ENCODE measurements around the gene NCLN. TPM values are rescaled to one million over a fixed set of nuclear protein-coding genes. Genes with fewer than 3 reads are reported as not detected.

NCLN gene
- total and polyA plus RNA-seq, 9 of the 15 experiments (the other 6 are each of a cell fraction or from before 2014, with no cell fraction given), result 3.8 to 126 (median 39.6) TPM

DNA sequence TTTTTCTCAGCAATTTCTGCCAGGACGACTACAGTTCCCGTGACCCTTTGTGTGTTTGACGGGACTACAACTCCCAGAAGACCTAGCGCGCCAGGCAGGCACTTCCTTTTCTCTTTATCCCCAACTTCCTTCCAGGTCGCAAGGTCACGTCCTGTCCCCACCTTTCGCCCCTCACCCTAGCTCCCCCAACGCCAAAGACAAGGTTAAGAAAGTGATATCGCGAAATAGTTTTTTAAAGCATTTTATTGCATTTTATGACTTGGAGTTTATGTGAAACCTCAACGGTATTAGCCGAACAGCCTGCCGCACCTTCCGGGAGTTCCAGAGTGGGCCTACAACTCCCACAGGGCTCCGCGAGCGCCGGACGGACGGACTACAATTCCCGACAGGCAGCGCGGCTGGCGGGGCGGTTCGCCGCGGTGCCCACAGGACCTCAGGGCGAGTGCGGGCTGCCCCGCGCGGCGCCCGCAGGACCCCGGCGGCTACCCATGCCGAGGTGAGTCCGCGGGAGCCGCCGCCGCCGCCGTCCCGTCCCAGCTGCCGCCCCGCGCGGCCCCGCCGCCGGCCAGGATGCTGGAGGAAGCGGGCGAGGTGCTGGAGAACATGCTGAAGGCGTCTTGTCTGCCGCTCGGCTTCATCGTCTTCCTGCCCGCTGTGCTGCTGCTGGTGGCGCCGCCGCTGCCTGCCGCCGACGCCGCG is at the start of gene NCLN (continued):
- TF ChIP-seq, protein P1, sequence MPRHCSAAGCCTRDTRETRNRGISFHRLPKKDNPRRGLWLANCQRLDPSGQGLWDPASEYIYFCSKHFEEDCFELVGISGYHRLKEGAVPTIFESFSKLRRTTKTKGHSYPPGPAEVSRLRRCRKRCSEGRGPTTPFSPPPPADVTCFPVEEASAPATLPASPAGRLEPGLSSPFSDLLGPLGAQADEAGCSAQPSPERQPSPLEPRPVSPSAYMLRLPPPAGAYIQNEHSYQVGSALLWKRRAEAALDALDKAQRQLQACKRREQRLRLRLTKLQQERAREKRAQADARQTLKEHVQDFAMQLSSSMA (CRISPR knock-in tag; IDR thresholded peaks at IDR 0.05), result no peak
- TF ChIP-seq, protein P2, sequence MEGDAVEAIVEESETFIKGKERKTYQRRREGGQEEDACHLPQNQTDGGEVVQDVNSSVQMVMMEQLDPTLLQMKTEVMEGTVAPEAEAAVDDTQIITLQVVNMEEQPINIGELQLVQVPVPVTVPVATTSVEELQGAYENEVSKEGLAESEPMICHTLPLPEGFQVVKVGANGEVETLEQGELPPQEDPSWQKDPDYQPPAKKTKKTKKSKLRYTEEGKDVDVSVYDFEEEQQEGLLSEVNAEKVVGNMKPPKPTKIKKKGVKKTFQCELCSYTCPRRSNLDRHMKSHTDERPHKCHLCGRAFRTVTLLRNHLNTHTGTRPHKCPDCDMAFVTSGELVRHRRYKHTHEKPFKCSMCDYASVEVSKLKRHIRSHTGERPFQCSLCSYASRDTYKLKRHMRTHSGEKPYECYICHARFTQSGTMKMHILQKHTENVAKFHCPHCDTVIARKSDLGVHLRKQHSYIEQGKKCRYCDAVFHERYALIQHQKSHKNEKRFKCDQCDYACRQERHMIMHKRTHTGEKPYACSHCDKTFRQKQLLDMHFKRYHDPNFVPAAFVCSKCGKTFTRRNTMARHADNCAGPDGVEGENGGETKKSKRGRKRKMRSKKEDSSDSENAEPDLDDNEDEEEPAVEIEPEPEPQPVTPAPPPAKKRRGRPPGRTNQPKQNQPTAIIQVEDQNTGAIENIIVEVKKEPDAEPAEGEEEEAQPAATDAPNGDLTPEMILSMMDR (IDR thresholded peaks at IDR 0.05 in 2 of 3, conservative IDR thresholded peaks at IDR 0.05 in 1 of 3; ENCODE audit: insufficient read depth in 2 of 3, low read depth in 1 of 3, low read length in 3 of 3), result no peak
- no peak for TF ChIP-seq NFYB (IDR thresholded peaks at IDR 0.05; ENCODE audit: extremely low read depth, insufficient read length)
- no peak for TF ChIP-seq PTRF (tag; IDR thresholded peaks at IDR 0.05)
- TF ChIP-seq ZNF347 (CRISPR knock-in tag; IDR thresholded peaks at IDR 0.05; ENCODE audit: low read depth), result no peak
- TF ChIP-seq LEF1 (IDR thresholded peaks at IDR 0.05), result no peak
- peak; percentile 82; the same call in 1 of the 2 replicates for TF ChIP-seq PHF8 (IDR thresholded peaks at IDR 0.05; ENCODE audit: borderline replicate concordance, low read length)
- TF ChIP-seq, protein P3, sequence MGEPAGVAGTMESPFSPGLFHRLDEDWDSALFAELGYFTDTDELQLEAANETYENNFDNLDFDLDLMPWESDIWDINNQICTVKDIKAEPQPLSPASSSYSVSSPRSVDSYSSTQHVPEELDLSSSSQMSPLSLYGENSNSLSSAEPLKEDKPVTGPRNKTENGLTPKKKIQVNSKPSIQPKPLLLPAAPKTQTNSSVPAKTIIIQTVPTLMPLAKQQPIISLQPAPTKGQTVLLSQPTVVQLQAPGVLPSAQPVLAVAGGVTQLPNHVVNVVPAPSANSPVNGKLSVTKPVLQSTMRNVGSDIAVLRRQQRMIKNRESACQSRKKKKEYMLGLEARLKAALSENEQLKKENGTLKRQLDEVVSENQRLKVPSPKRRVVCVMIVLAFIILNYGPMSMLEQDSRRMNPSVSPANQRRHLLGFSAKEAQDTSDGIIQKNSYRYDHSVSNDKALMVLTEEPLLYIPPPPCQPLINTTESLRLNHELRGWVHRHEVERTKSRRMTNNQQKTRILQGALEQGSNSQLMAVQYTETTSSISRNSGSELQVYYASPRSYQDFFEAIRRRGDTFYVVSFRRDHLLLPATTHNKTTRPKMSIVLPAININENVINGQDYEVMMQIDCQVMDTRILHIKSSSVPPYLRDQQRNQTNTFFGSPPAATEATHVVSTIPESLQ (CRISPR knock-in tag; IDR thresholded peaks at IDR 0.05), result 0 out of 2 replicates have a peak, but pooled peaks have one; percentile 17
- TF ChIP-seq ETV5 (CRISPR knock-in tag; IDR thresholded peaks at IDR 0.05; ENCODE audit: low read depth), result peak; percentile 81
- TF ChIP-seq, protein P4, sequence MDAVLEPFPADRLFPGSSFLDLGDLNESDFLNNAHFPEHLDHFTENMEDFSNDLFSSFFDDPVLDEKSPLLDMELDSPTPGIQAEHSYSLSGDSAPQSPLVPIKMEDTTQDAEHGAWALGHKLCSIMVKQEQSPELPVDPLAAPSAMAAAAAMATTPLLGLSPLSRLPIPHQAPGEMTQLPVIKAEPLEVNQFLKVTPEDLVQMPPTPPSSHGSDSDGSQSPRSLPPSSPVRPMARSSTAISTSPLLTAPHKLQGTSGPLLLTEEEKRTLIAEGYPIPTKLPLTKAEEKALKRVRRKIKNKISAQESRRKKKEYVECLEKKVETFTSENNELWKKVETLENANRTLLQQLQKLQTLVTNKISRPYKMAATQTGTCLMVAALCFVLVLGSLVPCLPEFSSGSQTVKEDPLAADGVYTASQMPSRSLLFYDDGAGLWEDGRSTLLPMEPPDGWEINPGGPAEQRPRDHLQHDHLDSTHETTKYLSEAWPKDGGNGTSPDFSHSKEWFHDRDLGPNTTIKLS (IDR thresholded peaks at IDR 0.05; ENCODE audit: borderline replicate concordance, low read depth), result peak; percentile 92
- TF ChIP-seq, protein P5, sequence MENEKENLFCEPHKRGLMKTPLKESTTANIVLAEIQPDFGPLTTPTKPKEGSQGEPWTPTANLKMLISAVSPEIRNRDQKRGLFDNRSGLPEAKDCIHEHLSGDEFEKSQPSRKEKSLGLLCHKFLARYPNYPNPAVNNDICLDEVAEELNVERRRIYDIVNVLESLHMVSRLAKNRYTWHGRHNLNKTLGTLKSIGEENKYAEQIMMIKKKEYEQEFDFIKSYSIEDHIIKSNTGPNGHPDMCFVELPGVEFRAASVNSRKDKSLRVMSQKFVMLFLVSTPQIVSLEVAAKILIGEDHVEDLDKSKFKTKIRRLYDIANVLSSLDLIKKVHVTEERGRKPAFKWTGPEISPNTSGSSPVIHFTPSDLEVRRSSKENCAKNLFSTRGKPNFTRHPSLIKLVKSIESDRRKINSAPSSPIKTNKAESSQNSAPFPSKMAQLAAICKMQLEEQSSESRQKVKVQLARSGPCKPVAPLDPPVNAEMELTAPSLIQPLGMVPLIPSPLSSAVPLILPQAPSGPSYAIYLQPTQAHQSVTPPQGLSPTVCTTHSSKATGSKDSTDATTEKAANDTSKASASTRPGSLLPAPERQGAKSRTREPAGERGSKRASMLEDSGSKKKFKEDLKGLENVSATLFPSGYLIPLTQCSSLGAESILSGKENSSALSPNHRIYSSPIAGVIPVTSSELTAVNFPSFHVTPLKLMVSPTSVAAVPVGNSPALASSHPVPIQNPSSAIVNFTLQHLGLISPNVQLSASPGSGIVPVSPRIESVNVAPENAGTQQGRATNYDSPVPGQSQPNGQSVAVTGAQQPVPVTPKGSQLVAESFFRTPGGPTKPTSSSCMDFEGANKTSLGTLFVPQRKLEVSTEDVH (IDR thresholded peaks at IDR 0.05; ENCODE audit: low read depth, partially characterized antibody), result peak; percentile 70
- 0 out of 3 replicates have a peak, but pooled peaks of 1 of the 2 experiments have one; percentile 25 for TF ChIP-seq CBX3 (IDR thresholded peaks at IDR 0.05; ENCODE audit: borderline replicate concordance in 1 of 2, low read length in 2 of 2)
- peak; percentile 91; the same call in 1 of the 2 replicates for TF ChIP-seq ZNF584 (CRISPR knock-in tag; IDR thresholded peaks at IDR 0.05; ENCODE audit: low read depth)
- TF ChIP-seq, protein P6, sequence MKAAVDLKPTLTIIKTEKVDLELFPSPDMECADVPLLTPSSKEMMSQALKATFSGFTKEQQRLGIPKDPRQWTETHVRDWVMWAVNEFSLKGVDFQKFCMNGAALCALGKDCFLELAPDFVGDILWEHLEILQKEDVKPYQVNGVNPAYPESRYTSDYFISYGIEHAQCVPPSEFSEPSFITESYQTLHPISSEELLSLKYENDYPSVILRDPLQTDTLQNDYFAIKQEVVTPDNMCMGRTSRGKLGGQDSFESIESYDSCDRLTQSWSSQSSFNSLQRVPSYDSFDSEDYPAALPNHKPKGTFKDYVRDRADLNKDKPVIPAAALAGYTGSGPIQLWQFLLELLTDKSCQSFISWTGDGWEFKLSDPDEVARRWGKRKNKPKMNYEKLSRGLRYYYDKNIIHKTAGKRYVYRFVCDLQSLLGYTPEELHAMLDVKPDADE (conservative IDR thresholded peaks at IDR 0.05; ENCODE audit: control insufficient read depth, low read depth, low read length), result peak; percentile 86; the same call in 1 of the 2 replicates
- no peak for TF ChIP-seq ZC3H11A (IDR thresholded peaks at IDR 0.05; ENCODE audit: low read depth, low read length)
